Transverse colon (tissue), 4 donors: ENCODE measurements around the gene TPST2.

Experiments
- CTCF ChIP-seq, 5 experiments: fragments of 200-600 bp in 3 of 5; fragments of 450-650 bp in 2 of 5; sonication (generic) in 3 of 5; IDR thresholded peaks; 1 replicate in 2 of 5; 2 replicates in 3 of 5; pipeline ENCODE4 v1.5.1; 2016 to 2017; ENCODE audit warnings: antibody characterized with exemption in 5 of 5, inconsistent platforms in 3 of 5, mild to moderate bottlenecking in 2 of 5, moderate library complexity in 1 of 5
- EP300 ChIP-seq: sonication (generic); formaldehyde crosslinking; IDR thresholded peaks from one replicate; pipeline ENCODE4 v1.6.1; 2017; ENCODE audit warnings: antibody characterized with exemption, low read depth
- POLR2A ChIP-seq: fragments of 450-650 bp; IDR thresholded peaks from one replicate; pipeline ENCODE4 v1.6.1; 2016; ENCODE audit warnings: antibody characterized with exemption, mild to moderate bottlenecking, moderate library complexity
- POLR2AphosphoS5 ChIP-seq, 3 donors: sonication (generic); formaldehyde crosslinking; IDR thresholded peaks; one replicate each; pipeline ENCODE4 v1.6.1; 2016; ENCODE audit warnings: antibody characterized with exemption in 3 of 3

- TF ChIP-seq CTCF (IDR thresholded peaks at IDR 0.05) (no peak), POLR2A (no peak), EP300 (no peak), POLR2AphosphoS5 (IDR thresholded peaks at IDR 0.05) (no peak)
These were observed 22.7 kb upstream of the TPST2 start for GRCh38 chr22:26612652-26613051.
